GM12874 (cell line): ENCODE data around the gene PLEKHA5.

Experiments
- CTCF ChIP-seq: IDR thresholded peaks from 2 replicates; pipeline ENCODE4 v1.5.1; 2011; ENCODE audit warnings: low read depth, mild to moderate bottlenecking, control low read depth, low read length, moderate library complexity; ENCODE audit not compliant: insufficient read depth

Gene PLEKHA5

GRCh38 chr12:19224746-19225145, 95.2 kb downstream of the PLEKHA5 start:
- TF ChIP-seq CTCF = no peak

- no peak for TF ChIP-seq CTCF
These were observed 97.8 kb downstream of the PLEKHA5 start for GRCh38 chr12:19227190-19227879.

GRCh38 chr12:19227880-19228210, 98.3 kb downstream of the PLEKHA5 start:
- no peak for TF ChIP-seq CTCF

- no peak for TF ChIP-seq CTCF
These were observed 100.8 kb downstream of the PLEKHA5 start for GRCh38 chr12:19230299-19230866.

- TF ChIP-seq CTCF = no peak
These were observed 101.4 kb downstream of the PLEKHA5 start for GRCh38 chr12:19230896-19231295.

GRCh38 chr12:19234171-19234704, 104.7 kb downstream of the PLEKHA5 start:
- TF ChIP-seq CTCF = no peak

- TF ChIP-seq CTCF = no peak
These were observed 105.7 kb downstream of the PLEKHA5 start for GRCh38 chr12:19234981-19235871.
